Endodermal cell (in vitro differentiated cells): ENCODE measurements around the gene EDDM13. TPM values are rescaled to one million over a fixed set of nuclear protein-coding genes. Genes with fewer than 3 reads are reported as not detected.
A peak's percentile ranks its signal among the peaks of the same experiment; 100 is the strongest.
"Not testable (repeated sequence)": the region's sequence is repeated elsewhere in the genome, so short reads cannot be mapped to it uniquely, and the experiment has no call there.

Experiments used
- DNase-seq: peaks from one replicate; pipeline ENCODE4 v3.0.0-alpha.2; 2017
- H3K27ac ChIP-seq: 2 replicates; pipeline ENCODE4 v1.5.1; 2013; ENCODE audit warnings: mild to moderate bottlenecking, low read depth, low read length, moderate library complexity
- H3K27me3 ChIP-seq: 2 replicates; pipeline ENCODE4 v1.6.1; 2013; ENCODE audit warnings: mild to moderate bottlenecking, low read length, moderate library complexity; ENCODE audit not compliant: insufficient read depth, control insufficient read depth, poor library complexity, severe bottlenecking
- H3K36me3 ChIP-seq: 2 replicates; pipeline ENCODE4 v1.7.0; 2013; ENCODE audit warnings: mild to moderate bottlenecking, low read length, moderate library complexity; ENCODE audit not compliant: control insufficient read depth, insufficient read depth
- H3K4me1 ChIP-seq: one replicate; pipeline ENCODE4 v1.7.0; 2013; ENCODE audit warnings: low read length; ENCODE audit not compliant: control insufficient read depth, insufficient read depth
- H3K4me3 ChIP-seq: 2 replicates; pipeline ENCODE4 v1.5.1; 2013; ENCODE audit warnings: mild to moderate bottlenecking, low read length, moderate library complexity
- H3K9ac ChIP-seq: 2 replicates; pipeline ENCODE4 v1.6.1; 2013; ENCODE audit warnings: mild to moderate bottlenecking, low read length, moderate library complexity; ENCODE audit not compliant: poor library complexity, severe bottlenecking; ENCODE audit errors: extremely low read depth
- H3K9me3 ChIP-seq: 2 replicates; pipeline ENCODE4 v1.6.1; 2013; ENCODE audit warnings: mild to moderate bottlenecking, low read length, moderate library complexity; ENCODE audit not compliant: control insufficient read depth
- H3K27ac Mint-ChIP-seq: 2 replicates; pipeline ENCODE4 v1.8.0; 2020; ENCODE audit warnings: mixed read lengths
- H3K27me3 Mint-ChIP-seq: 2 replicates; pipeline ENCODE4 v1.8.0; 2021; ENCODE audit warnings: mild to moderate bottlenecking, mixed read lengths; ENCODE audit not compliant: insufficient read depth
- H3K36me3 Mint-ChIP-seq: 2 replicates; pipeline ENCODE4 v1.8.0; 2020; ENCODE audit warnings: low read depth, mixed read lengths
- H3K4me1 Mint-ChIP-seq: 2 replicates; pipeline ENCODE4 v1.8.0; 2020; ENCODE audit warnings: mixed read lengths
- H3K4me3 Mint-ChIP-seq: 2 replicates; pipeline ENCODE4 v1.8.0; 2020; ENCODE audit warnings: mild to moderate bottlenecking, moderate library complexity, mixed read lengths
- H3K9me3 Mint-ChIP-seq: 2 replicates; pipeline ENCODE4 v1.8.0; 2020; ENCODE audit warnings: mild to moderate bottlenecking, mixed read lengths
- CTCF ChIP-seq: fragments of 200-600 bp; sonication (generic); conservative IDR thresholded peaks from 2 replicates; pipeline ENCODE4 v1.5.0; 2021; ENCODE audit warnings: antibody characterized with exemption, mild to moderate bottlenecking
- WGBS, 2 experiments: methylation state at CpG; one replicate each; pipeline versions ENCODE4 v1.1.5 to v1.1.7; 2013; ENCODE audit warnings: missing lambda C conversion rate in 2 of 2, mixed read lengths in 1 of 2; ENCODE audit not compliant: insufficient coverage in 1 of 2, insufficient read length in 1 of 2; 5-methylcytosine and 5-hydroxymethylcytosine counted together
- total RNA-seq, 2 donors: library from RNA; stranded (reverse); fragmentation: NEBNext Ultra II Directional in 1 of 2; extraction: Animal tissue kit (Norgen Biotek cat#: 25700) in 1 of 2; gene quantifications; 2 replicates in 1 of 2; 3 replicates in 1 of 2; pipeline ENCODE4 v1.2.1, GENCODE V29; 2021

EDDM13 gene
- total RNA-seq, 2 donors from 2014 or later, result not detected

- no peak overlapping the region for H3K4me3 ChIP-seq
- no peak overlapping the region for H3K9ac ChIP-seq
- Mint-ChIP-seq H3K4me1 (no peaks in the 10 kb centered on the region), H3K9me3 (no peaks in the 10 kb centered on the region), H3K4me3 (no peak overlapping the region), H3K27me3 (peaks cover 4% of the 10 kb centered on the region), H3K27ac (no peak overlapping the region), H3K36me3 (no peaks in the 10 kb centered on the region)
- H3K36me3 ChIP-seq, result no peaks in the 10 kb centered on the region
- 89 to 95% methylated on average over 6 to 7 of the region's 7 CpGs for WGBS, 2 experiments
- DNase-seq, result no peak
- H3K27ac ChIP-seq, result no peak overlapping the region
- no peaks in the 10 kb centered on the region for H3K9me3 ChIP-seq
- H3K4me1 ChIP-seq, result no peaks in the 10 kb centered on the region
- no peak for TF ChIP-seq CTCF
- H3K27me3 ChIP-seq, result no peaks in the 10 kb centered on the region
Measured at GRCh38 chr19:56245121-56245740, 27.3 kb upstream of the EDDM13 start.

- peak; percentile 53 for TF ChIP-seq CTCF
- H3K9ac ChIP-seq, H3K4me1 ChIP-seq, H3K9me3 ChIP-seq, H3K27me3 Mint-ChIP-seq, H3K4me3 ChIP-seq, H3K4me3 Mint-ChIP-seq, H3K36me3 Mint-ChIP-seq, DNase-seq, H3K27ac Mint-ChIP-seq, H3K27me3 ChIP-seq, H3K36me3 ChIP-seq, H3K4me1 Mint-ChIP-seq, H3K9me3 Mint-ChIP-seq, H3K27ac ChIP-seq: not testable (repeated sequence)
- 84 to 88% methylated on average over 2 of the region's 4 CpGs for WGBS, 2 experiments
Measured at GRCh38 chr19:56245764-56246163, 26.8 kb upstream of the EDDM13 start.

GRCh38 chr19:56248736-56249338 lies 23.7 kb upstream of the EDDM13 start:
- H3K4me1 ChIP-seq, H3K9me3 ChIP-seq, DNase-seq, H3K9ac ChIP-seq, H3K27me3 Mint-ChIP-seq, H3K27me3 ChIP-seq, H3K4me1 Mint-ChIP-seq, H3K4me3 ChIP-seq, H3K27ac ChIP-seq, H3K4me3 Mint-ChIP-seq, H3K36me3 ChIP-seq, H3K27ac Mint-ChIP-seq: not testable (repeated sequence)
- WGBS, 2 experiments, result 96 to 100% methylated on average over 2 to 7 of the region's 8 CpGs
- Mint-ChIP-seq H3K9me3 (peaks cover 14% of the 10 kb centered on the region), H3K36me3 (peaks cover 12% of the 10 kb centered on the region)
